Calu3 (cell line): ENCODE results near the gene AP1G2. TPM values are rescaled to one million over a fixed set of nuclear protein-coding genes. Genes with fewer than 3 reads are reported as not detected.

Source experiments
- BruUV-seq: library from RNA; stranded (reverse); fragments of 400-500 nt; replicated peaks from 2 replicates; lab custom pipeline; 2021; lab: Mats Ljungman, UMichigan
- CTCF ChIA-PET: fragments of 300-600 bp; sonication (Branson Sonifier 250); formaldehyde crosslinking; loops from one replicate; lab custom pipeline; 2022; ENCODE audit warnings: antibody characterized with exemption; lab: Charles Lee
- DNase-seq: peaks from one replicate; pipeline ENCODE4 v3.0.0; 2022
- H3K27ac Mint-ChIP-seq: one replicate; pipeline ENCODE4 v1.8.0; 2022; ENCODE audit warnings: mixed read lengths; ENCODE audit not compliant: unreplicated experiment
- H3K27me3 Mint-ChIP-seq: one replicate; pipeline ENCODE4 v1.8.0; 2022; ENCODE audit warnings: mixed read lengths; ENCODE audit not compliant: unreplicated experiment
- H3K36me3 Mint-ChIP-seq: one replicate; pipeline ENCODE4 v1.8.0; 2022; ENCODE audit warnings: mild to moderate bottlenecking, moderate library complexity, mixed read lengths; ENCODE audit not compliant: insufficient read depth, unreplicated experiment
- H3K4me1 Mint-ChIP-seq: one replicate; pipeline ENCODE4 v1.8.0; 2022; ENCODE audit warnings: mild to moderate bottlenecking, low read depth, mixed read lengths; ENCODE audit not compliant: unreplicated experiment
- H3K4me3 Mint-ChIP-seq: one replicate; pipeline ENCODE4 v1.8.0; 2022; ENCODE audit warnings: mild to moderate bottlenecking, low read depth, moderate library complexity, mixed read lengths; ENCODE audit not compliant: unreplicated experiment
- H3K9me3 Mint-ChIP-seq: one replicate; pipeline ENCODE4 v1.8.0; 2022; ENCODE audit warnings: low read depth, mixed read lengths; ENCODE audit not compliant: unreplicated experiment
- intact Hi-C: fragments of 100-400 bp; cut with micrococcal nuclease; formaldehyde crosslinking; loops from one replicate; pipeline ENCODE4 v1.10.0; 2022; ENCODE audit not compliant: unreplicated experiment
- total RNA-seq: library from RNA; stranded (reverse); gene quantifications from 2 replicates; pipeline ENCODE4 v1.2.3, GENCODE V29; 2022
- TF ChIP-seq, protein P1 (sequence below): fragments of 200-600 bp; IDR thresholded peaks from one replicate; pipeline ENCODE4 v1.8.0; 2022; ENCODE audit warnings: antibody characterized with exemption; ENCODE audit not compliant: unreplicated experiment

Gene AP1G2
- total RNA-seq, 1 experiment from 2014 or later = 152 TPM

DNA sequence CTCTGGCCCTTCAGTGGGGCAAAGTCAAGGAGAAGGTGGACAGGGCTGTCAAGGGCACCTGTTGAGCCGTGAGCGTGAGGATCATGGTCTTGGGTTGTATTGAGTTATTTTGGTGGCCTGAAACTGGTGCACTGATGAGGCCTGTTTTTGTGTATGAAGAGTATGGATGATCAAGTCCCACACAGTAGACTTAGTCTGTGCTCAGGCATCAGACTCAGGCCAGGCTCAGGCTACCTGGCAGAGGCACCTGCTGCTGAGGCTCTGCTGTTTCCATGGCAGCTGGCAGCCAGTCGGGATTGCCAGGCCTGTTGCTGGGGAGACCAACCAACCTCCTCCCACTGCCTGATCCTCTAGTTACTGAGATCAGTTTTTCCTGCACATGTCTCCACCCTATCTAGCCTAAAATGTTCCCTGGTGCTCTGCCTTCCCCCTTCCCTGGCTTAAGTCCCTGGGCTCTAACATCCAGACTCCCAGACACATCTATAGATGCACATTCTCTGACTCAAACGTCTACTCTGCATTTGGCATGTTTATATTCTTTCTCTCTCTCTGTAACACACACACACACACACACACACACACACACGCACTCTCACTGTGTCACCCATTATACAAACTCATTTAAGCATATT, 5.9 kb upstream of the AP1G2 start:
- no peaks in the 10 kb centered on the region for H3K9me3 Mint-ChIP-seq
- no peak overlapping the region for H3K27ac Mint-ChIP-seq
- H3K27me3 Mint-ChIP-seq = peaks cover 50% of the 10 kb centered on the region
- BruUV-seq = no TSS peak
- H3K4me3 Mint-ChIP-seq = no peak overlapping the region
- intact Hi-C loops = no loop called here
- CTCF ChIA-PET = no interaction called here
- TF ChIP-seq, protein P1, sequence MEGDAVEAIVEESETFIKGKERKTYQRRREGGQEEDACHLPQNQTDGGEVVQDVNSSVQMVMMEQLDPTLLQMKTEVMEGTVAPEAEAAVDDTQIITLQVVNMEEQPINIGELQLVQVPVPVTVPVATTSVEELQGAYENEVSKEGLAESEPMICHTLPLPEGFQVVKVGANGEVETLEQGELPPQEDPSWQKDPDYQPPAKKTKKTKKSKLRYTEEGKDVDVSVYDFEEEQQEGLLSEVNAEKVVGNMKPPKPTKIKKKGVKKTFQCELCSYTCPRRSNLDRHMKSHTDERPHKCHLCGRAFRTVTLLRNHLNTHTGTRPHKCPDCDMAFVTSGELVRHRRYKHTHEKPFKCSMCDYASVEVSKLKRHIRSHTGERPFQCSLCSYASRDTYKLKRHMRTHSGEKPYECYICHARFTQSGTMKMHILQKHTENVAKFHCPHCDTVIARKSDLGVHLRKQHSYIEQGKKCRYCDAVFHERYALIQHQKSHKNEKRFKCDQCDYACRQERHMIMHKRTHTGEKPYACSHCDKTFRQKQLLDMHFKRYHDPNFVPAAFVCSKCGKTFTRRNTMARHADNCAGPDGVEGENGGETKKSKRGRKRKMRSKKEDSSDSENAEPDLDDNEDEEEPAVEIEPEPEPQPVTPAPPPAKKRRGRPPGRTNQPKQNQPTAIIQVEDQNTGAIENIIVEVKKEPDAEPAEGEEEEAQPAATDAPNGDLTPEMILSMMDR = no peak
- H3K36me3 Mint-ChIP-seq = peaks cover under 1% of the 10 kb centered on the region
- H3K4me1 Mint-ChIP-seq = peaks cover 19% of the 10 kb centered on the region
- DNase-seq = no peak

DNA sequence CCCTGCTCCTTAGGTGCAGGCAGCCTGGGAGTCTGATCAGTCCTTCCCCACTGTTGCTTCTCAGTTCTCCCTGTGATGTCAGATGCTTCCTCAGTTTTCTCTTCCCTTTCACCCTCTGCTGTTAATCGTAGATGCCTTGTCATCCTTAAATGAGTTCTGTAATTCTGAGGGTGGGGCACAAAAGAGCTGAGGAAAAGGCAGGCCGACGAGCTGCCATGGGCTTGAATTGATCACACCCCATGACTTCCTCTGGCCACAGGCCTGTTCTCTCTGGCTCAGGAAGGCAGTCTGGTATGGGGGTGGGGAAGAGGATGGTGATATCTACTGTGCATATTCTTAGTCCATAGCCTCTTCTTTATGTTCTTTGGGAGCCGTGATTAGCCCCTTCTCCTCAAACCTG, 5.2 kb upstream of the AP1G2 start:
- TF ChIP-seq, protein P1 = no peak
- H3K9me3 Mint-ChIP-seq = no peaks in the 10 kb centered on the region
- H3K4me3 Mint-ChIP-seq = no peak overlapping the region
- no TSS peak for BruUV-seq
- peaks cover 8% of the 10 kb centered on the region for H3K36me3 Mint-ChIP-seq
- intact Hi-C loops = no loop called here
- H3K27ac Mint-ChIP-seq = peak overlapping the region; percentile 68
- peaks cover 43% of the 10 kb centered on the region for H3K27me3 Mint-ChIP-seq
- peaks cover 25% of the 10 kb centered on the region for H3K4me1 Mint-ChIP-seq
- no peak for DNase-seq
- CTCF ChIA-PET = no interaction called here

DNA sequence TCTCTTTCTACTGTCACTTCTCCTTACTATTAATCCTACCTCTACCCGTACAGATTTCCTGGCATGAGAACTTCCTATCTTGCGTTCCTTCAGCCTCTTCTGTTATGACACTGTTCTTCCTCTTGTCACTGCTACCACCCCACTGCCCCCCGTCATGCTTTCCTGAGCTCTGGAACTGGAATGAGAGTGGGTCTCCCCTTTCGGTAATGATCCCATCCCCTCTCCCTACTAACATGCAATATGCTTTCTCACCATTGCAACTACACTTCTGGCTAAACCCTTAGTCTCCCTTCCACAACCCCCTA, 4.9 kb upstream of the AP1G2 start:
- DNase-seq = no peak
- Mint-ChIP-seq H3K27ac (peak overlapping the region; percentile 68), H3K4me3 (no peak overlapping the region), H3K4me1 (peaks cover 27% of the 10 kb centered on the region), H3K36me3 (peaks cover 11% of the 10 kb centered on the region), H3K9me3 (no peaks in the 10 kb centered on the region), H3K27me3 (peaks cover 40% of the 10 kb centered on the region)
- TF ChIP-seq, protein P1 = no peak
- no TSS peak for BruUV-seq
- intact Hi-C loops = no loop called here
- CTCF ChIA-PET = interaction anchor here (0.6 kb wide), 1 partner anchor 75 kb away, joined by 3 read pairs; no protein-coding TSS in a partner anchor

DNA sequence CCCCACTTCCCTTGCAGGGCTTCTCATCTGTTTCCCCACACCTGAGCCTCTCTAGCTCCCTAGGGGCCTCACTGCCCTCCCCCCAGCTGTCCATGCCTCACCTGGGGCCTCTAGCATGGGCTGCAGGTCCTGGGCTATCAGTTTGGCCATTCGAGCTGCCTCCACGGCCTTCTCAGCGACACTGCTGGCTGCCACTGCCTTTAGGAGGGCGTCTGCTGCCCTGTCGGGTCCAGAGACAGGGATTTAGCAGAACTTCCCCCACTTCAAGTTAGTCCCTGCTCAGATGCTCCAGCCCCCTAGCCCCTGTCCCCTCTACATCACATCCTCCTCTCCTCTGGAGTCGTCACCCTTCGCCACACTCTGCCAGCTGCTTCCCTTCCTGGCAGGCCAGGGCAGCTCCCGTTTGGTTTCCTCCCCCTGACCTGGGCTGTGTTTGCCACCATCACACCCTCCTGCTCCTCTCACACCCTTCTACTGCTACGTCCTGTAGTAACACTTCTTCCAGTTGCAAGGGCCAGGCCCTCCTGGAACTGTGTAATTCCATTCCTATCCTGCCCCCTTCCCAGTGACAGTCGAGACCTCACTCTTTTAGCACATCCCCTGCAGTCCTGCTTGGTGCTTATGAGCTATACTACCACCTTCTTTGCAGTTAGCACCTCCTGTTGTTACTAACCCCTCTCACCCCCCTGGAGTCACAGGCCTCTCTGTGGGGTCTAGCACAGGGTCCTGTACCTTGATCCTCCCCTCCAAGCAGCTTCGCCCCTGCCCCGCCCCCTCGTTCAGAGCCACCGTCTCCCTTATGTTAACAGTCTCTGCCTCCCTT, 4.3 kb upstream of the AP1G2 start:
- TF ChIP-seq, protein P1 = no peak
- H3K27me3 Mint-ChIP-seq = peaks cover 34% of the 10 kb centered on the region
- H3K27ac Mint-ChIP-seq = peak overlapping the region; percentile 68
- CTCF ChIA-PET = interaction anchor here (0.6 kb wide), 1 partner anchor 74 kb away, joined by 3 read pairs; no protein-coding TSS in a partner anchor
- H3K9me3 Mint-ChIP-seq = no peaks in the 10 kb centered on the region
- no peak overlapping the region for H3K4me3 Mint-ChIP-seq
- intact Hi-C loops = no loop called here
- DNase-seq = no peak
- no TSS peak for BruUV-seq
- H3K4me1 Mint-ChIP-seq = peaks cover 27% of the 10 kb centered on the region
- peaks cover 17% of the 10 kb centered on the region for H3K36me3 Mint-ChIP-seq
